Measurements from ENCODE around the gene CELSR1.
A peak's percentile ranks its signal among the peaks of the same experiment; 100 is the strongest.
"Not testable (repeated sequence)": the region's sequence is repeated elsewhere in the genome, so short reads cannot be mapped to it uniquely, and the experiment has no call there.

CELSR1 gene

GRCh38 chr22:46481386-46481785 is 56.0 kb downstream of the CELSR1 start:
- no peak for DNase-seq (ENCODE audit: low read depth)

- no peak for DNase-seq (ENCODE audit: low read depth)
Measured at GRCh38 chr22:46480396-46480795, 57.0 kb downstream of the CELSR1 start.

DNA sequence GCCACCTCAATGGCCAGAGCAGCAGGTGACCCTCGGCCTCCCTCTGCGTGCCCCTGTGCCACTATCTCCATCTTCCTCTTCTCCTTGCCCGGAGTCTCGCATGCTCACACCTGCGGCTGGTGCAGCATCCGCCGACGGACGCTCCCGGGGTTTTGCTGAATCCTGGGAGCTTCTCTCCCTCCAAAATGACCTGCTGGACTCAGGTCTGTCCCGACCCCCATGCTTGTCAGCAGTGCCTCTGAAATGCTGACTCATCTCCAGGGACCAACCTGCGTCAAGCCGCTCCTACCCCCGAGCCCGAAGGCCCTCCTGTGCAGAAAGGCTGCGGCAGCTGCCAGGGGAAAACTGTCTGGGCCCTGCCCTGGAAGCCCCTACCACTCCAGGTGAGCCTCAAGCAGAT is 58.4 kb downstream of the CELSR1 start:
- no peak for DNase-seq (ENCODE audit: low read depth)

DNA sequence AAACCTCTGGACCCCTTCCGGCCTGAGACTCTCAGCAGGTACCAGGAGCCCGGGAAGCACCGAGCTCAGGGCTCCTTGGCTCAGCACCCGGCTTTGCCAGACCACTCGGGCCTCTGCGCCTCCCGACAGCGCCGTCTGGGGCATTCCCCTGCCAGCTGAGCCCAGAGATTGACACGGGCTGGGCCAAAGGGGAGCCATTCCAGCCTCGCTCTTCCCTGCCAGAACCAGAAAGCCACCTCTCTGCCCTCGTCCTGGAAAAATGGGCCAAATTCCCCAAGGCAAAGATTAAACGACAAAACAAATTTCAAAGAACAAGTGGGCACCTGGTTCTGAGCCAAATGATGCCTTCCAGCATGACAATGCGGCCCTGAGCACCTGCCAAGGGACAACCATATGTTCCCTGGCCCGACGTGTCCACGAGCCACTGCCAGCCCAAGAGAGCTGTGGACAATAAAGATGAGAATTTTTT is 59.3 kb downstream of the CELSR1 start:
- DNase-seq (ENCODE audit: low read depth), result no peak

GRCh38 chr22:46476547-46476941 is 60.9 kb downstream of the CELSR1 start:
- peak; percentile 13 for DNase-seq (ENCODE audit: low read depth)

DNA sequence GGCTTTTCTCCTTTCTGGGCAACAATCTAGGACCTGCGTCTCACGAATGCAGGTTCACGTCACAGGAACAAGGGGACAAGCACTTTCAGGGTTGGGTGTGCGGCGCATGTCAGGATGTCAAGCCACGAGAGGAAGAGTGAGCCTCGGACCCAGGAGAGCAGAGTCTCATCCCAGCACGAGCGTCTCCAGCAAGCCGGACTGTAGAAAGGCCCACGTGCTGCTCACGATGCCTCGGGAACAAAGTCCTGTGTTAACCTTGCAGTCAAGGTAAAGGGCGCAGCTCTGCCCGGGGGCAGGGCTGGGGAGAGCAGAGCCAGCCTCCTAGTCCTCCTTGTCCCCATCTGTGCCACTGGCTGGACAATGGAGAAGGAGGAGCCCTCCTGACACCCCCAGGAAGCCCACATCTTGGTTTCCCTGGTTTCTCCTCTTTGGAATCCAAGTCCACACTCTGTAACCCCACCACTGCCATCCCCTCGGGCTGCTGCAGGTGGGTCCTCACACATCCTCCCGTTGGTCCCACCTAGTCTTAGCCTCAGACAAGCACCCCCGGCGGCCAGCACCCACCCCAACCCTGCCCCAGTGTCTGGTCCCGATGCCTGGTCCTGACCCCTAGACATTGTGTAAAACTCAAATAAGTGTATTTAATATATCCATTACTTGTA is 63.4 kb downstream of the CELSR1 start:
- DNase-seq (ENCODE audit: low read depth), result no peak

DNA sequence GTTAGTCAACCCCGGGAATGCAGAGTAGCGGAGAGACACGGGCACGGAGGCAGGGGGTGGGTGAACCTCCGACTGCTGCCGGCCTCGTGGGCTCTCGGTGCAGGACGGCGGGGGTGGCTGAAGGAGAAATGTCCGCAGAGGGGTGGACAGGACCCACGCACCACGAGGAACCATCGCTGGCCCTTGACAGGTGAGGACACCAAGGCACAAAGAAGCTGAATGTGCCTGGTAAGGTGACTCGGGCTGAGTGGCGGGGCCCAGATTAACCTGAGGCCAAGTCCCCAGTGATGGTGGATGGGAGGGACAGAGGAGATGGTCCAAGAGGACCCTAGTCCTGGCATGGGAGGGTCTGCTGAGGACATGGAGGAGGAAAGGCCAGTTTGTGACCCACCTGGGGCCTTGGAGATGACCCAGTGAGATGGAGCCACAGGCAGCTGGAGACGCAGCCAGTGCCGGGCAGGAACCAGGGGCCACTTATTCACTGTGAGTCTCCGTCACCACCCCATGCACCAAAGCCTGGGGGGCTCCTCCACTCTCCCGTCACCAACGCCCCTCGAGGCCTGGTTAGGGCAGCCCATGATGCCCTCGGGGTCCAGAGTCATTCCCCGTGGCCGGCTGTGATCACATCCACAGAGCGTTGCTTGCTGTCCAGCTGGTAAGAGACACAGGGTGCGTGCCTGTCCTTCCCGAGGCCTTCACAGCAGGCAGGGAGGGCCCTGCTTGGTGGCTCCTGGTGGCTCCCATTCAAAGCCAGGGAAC is 64.2 kb downstream of the CELSR1 start:
- no peak for DNase-seq (ENCODE audit: low read depth)

GRCh38 chr22:46472722-46473016 is 64.8 kb downstream of the CELSR1 start:
- DNase-seq (ENCODE audit: low read depth), result no peak

DNA sequence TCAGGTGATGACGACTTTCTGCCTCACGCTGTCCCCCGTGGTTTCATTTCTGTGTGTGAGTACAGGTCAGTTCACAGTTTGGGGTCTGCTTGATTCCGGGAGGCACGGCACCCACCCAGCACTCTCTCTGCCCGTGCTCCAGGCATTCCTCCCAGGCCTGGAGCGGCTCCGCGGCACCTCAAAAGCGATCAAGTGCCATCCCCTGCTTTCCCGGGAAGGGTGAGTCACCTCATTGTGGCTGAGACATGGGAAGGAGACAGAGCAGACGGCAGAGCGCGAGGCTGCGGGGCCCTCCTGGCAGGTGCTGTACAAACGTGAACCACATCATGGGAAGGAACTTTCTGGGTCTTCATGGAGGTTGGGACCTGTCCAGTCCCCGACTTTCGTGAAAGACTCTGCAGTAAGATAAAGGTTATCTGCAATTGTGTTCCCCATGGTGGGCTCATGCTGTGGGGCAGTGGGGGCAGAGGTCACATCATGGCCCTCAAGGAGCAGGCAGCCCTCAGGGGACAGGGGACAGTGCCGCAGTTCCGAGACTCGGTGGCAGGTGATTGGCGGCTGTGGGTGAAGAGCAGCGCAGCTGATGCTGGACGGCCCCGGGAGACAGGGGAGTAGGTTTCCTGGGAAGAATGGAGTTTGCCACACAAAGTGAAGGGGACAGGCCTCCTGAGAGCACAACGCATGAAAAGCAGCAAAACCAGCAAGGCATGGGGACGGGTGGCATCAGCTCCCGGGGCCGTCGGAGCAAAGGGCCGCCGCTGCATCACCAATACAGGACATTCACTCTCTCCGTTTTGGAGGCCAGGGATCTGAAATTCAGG is 65.3 kb downstream of the CELSR1 start:
- no peak for DNase-seq (ENCODE audit: low read depth)

DNA sequence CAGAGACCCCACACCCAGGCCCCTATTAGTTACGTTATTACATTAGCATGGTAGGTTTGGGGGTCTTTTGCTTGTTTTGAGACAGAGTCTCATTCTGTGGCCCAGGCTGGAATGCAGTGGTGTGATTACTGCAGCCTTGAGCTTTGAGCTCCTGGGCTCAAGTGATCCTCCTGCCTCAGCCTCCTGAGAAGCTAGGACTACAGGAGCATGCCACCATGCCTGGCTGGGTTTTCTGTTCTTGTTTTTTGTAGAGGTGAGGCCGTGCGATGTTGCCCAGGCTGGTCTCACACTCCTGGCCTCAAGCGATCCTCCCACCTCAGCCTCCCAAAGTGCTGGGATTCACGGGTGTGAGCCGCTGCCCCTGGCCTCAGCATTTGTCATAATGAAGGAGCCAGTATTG is 66.1 kb downstream of the CELSR1 start:
- not testable (repeated sequence) for DNase-seq (ENCODE audit: low read depth)

DNA sequence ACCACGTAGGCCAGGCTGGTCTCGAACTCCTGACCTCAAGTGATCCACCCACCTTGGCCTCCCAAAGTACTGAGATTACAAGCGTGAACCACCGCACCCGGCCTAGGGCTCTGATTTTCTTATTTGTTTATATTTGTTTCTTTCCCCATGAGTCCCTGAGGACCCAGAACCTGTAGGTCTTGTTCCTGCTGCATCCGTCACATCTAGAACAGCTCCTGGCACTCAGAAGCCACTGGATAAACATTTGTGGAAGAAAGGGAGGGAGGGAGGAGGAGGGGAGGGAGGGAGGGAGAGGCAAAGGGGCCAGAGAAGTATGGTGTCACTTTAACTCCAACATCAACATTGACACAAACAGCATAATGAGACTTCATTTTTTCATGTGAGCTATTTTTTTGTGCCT is 67.7 kb downstream of the CELSR1 start:
- no peak for DNase-seq (ENCODE audit: low read depth)

DNA sequence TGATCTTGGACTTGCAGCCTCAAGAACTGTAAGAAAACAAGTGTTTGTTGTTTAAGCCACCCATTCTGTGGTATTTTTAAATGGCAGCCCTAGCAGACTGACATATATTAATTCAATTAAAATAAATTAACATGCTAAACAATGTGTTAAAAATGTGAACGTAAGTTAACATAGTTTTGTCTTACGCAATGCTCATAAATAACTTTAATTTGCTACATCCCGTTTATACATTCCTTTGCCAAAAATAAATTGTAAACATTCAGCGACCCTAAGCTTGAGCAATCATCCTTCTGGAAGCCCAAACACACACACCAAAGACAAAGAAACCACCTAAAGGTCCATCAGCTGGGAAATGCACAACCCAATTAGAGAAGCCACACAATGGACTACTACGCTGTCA is 70.4 kb downstream of the CELSR1 start:
- no peak for DNase-seq (ENCODE audit: low read depth)

- DNase-seq (ENCODE audit: low read depth), result no peak
Measured at GRCh38 chr22:46466255-46466676, 71.2 kb downstream of the CELSR1 start.

DNA sequence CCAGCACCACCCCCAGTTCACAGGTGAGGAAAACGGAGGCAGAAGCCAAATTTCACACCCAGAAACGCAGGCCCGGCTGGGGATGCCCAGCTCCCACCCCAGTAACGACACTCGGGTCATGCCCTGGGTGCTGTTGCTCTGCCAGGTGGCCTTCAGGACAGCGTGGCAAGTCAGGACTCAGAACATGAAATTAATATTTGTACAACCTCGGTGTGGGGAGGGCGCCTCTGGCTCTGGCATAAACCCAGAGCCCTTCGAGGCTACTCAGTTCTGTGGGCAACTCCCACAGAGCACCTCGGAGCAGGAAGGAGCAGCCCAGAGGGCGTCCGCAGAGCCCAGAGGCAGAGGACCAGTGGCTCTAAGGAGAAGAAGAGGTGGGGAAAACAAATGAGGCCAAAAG is 71.6 kb downstream of the CELSR1 start:
- DNase-seq (ENCODE audit: low read depth), result no peak

DNA sequence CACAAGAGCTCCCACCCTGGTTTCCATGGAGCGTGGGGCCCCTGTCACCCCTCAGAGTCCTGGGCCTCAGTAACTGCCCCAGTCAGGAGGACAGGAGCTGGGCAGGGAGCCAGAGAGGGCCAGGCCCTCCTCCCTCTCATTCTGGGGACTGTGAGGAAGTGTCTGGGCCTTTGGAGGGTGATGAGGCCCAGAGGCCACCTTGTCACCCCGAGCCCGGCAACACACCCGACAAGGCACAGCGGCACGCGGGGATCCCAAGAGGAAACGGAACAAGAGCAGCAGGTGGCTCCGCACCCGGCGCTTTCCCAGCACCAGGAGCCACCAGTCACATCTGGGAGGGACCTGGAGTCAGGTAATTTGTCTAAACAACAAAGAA is 72.1 kb downstream of the CELSR1 start:
- DNase-seq (ENCODE audit: low read depth), result no peak

DNA sequence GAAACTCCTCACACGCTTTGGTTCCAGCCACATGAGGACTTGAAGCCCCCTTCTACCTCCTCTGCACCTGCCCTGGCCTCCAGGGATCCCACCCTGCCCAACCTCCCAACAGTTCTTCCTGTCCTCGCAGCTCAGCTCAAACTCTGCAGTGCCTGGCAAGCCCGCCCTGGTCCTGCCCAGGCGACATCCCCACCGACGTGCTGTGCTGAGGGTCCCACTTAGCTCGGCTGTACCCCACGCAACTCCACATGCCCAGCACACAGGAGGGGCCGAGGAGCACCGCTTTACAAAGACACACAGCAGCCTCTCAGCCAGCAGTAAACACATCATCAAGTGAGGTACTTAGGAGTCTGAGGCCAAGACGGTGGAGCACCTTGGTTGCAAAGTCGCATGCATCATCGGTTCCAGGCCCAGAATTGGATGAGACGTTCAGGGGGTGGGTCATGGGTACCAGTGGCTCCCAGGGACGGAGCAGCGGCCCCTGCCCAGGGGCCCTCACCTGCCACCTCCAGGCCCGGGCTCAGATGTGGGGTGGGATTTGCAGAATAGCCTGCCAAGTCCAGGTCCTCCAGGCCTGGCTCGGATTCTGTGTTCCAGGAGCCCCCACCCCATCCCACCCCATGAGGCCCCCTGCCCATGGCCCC is 72.6 kb downstream of the CELSR1 start:
- DNase-seq (ENCODE audit: low read depth), result no peak

DNA sequence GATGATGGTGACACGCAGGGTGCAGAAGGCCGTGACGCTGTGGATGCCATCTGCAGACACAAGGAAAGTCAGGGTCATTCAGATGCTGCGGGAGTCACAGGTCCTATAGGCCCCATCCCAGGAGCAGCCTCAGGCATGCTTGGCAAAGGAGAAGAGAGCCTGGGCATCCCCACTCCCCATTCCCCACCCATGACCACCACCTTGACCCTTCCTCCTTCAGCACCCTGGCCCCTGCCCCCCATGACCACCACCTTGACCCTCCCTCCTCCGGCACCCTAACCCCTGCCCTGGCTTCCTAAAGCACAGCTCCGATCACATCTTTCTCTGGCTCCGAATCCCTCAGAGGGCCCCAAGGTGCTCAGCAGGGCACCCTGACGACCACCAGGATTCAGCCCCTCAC is 73.1 kb downstream of the CELSR1 start:
- no peak for DNase-seq (ENCODE audit: low read depth)

GRCh38 chr22:46463435-46464227 is 73.8 kb downstream of the CELSR1 start:
- no peak for DNase-seq (ENCODE audit: low read depth)

DNA sequence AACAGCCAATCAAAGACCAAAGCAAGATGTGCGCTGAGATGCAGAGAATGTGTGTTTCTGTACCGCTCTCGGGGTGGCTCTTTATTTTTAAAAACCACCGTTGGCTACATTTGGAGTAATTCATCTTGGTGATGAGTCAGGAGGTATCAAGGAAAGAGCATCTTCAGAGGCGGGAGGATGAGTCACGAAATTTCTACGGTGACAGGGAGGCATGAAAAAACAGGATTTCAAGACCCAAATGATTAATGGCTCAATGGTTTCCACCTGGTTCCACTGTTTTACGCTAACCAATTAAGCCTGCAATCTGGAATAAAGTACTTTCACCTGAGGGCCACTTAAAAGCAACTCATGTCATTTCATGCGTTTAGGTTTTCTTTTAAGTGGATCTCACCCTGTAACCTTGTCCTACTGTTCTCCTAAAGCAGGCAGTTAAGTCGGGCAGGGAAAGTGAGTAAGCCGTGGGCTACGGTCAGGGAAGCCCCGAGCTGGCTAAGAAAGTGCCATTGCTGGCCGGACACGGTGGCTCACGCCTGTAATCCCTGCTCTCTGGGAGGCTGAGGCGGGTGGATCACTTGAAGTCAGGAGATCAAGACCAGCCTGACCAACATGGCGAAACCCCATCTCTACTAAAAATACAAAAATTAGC is 74.6 kb downstream of the CELSR1 start:
- no peak for DNase-seq (ENCODE audit: low read depth)

DNA sequence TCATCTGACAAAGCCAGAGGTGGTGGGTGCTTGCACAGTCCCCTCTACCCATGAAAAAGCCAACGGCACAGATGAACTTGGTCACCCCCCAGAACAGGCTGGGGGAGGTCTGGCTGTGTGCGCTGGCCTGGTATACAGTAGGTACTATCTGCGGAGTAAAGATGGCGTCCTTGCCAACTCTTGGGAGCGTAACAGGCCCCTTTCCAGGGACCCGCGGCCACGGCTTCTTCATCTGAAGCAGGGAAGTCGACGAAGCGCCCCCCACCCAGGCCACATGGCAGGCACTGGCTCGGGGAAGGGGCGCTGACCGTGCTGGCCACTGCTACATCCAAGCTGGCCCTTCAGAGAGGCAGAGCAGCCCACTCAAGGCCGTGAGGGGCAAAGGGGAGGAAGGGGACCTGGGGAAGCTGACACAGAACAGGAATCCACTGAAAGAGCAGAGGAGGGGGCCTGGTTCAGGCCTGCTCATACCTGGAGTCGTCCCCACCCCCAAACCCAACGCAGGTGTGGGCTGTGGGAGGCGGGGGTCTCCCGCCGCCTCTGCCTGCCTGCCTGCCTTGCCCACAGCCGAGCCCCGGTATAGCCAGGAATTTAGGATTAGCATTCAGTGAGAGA is 75.7 kb downstream of the CELSR1 start:
- DNase-seq (ENCODE audit: low read depth), result no peak

DNA sequence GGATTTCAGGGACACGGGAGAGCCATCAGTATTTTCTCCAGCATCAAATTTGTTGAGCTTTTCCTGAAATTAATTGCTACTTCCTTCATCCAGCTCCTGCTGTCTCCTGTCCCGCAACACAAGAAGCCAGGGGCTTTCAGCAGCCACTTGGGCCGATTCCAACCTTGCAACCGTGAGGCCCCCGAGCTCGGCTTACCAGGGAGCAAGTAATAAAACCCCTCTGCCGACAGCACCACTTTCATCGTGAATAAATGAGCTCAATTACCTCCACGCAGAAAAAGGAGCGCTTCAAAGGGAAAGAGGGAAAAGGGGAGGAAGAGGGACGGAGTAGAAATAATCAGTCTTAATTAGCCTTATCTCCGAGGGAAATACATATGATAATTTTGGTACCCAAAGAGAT is 76.6 kb downstream of the CELSR1 start:
- no peak for DNase-seq (ENCODE audit: low read depth)
